Natural killer cell treated with Interleukin-12 subunit alpha and Interleukin-12 subunit beta and Interleukin-15 and Interleukin-18, amount 100 ng/mL, for 72 hours (primary cell): Measurements from ENCODE around the gene TRIM8. TPM values are rescaled to one million over a fixed set of nuclear protein-coding genes. Genes with fewer than 3 reads are reported as not detected.

Experiments
- total RNA-seq, 2 donors: library from RNA; stranded (reverse); gene quantifications; one replicate each; pipeline ENCODE4 v1.2.3, GENCODE V29; 2022

TRIM8 gene
- total RNA-seq, 2 donors from 2014 or later = 50.2 to 78.5 TPM

Other genes with a start within 250 kb of the TRIM8 start
- 100 to 1,000 TPM; 370 to 522 TPM for gene NFKB2, start 248.8 kb upstream of the TRIM8 start, total RNA-seq
- gene PSD, start 225.7 kb upstream of the TRIM8 start, total RNA-seq = 1 to 10 TPM; 2.3 to 7.6 TPM
- gene FBXL15, start 223.6 kb upstream of the TRIM8 start, total RNA-seq = 10 to 100 TPM; 22.0 to 23.7 TPM
- 10 to 100 TPM; 39.8 to 58.5 TPM for gene CUEDC2, start 211.9 kb upstream of the TRIM8 start, total RNA-seq
- gene C10orf95, start 192.9 kb upstream of the TRIM8 start, total RNA-seq = under 1 TPM in 1 of 2 donors, not detected in 1; 0.98 TPM
- gene ACTR1A, start 141.8 kb upstream of the TRIM8 start, total RNA-seq = 100 to 1,000 TPM in 1 of 2 donors, 10 to 100 TPM in 1; 84.5 to 108 TPM
- gene SUFU, start 140.5 kb upstream of the TRIM8 start, total RNA-seq = 10 to 100 TPM in 1 of 2 donors, 1 to 10 TPM in 1; 6.8 to 10.9 TPM
- 1 to 10 TPM; 3.0 to 4.5 TPM for gene ARL3, start 69.9 kb downstream of the TRIM8 start, total RNA-seq
- 10 to 100 TPM; 13.2 to 39.6 TPM for gene SFXN2, start 70.2 kb downstream of the TRIM8 start, total RNA-seq
- 10 to 100 TPM; 21.0 to 33.1 TPM for gene WBP1L, start 99.5 kb downstream of the TRIM8 start, total RNA-seq
- not detected for gene CYP17A1, start 192.9 kb downstream of the TRIM8 start, total RNA-seq
- gene BORCS7, start 209.8 kb downstream of the TRIM8 start, total RNA-seq = 1 to 10 TPM; 6.5 to 9.0 TPM
- gene AS3MT, start 225.0 kb downstream of the TRIM8 start, total RNA-seq = under 1 TPM in 1 of 2 donors, not detected in 1; 0.43 TPM